Left kidney (tissue), 2 donors: ENCODE results near the gene ITGB6. TPM values are rescaled to one million over a fixed set of nuclear protein-coding genes. Genes with fewer than 3 reads are reported as not detected.

Source experiments
- DNase-seq: peaks from one replicate; pipeline ENCODE4 v3.0.0-alpha.2; 2013
- polyA plus RNA-seq: library from polyadenylated mRNA; unstranded; fragments of 120-200 nt; gene quantifications from one replicate; pipeline ENCODE4 v1.2.1, GENCODE V29; 2013; ENCODE audit not compliant: insufficient read length

ITGB6 gene
- polyA plus RNA-seq, 1 donor: 16.7 TPM

DNA sequence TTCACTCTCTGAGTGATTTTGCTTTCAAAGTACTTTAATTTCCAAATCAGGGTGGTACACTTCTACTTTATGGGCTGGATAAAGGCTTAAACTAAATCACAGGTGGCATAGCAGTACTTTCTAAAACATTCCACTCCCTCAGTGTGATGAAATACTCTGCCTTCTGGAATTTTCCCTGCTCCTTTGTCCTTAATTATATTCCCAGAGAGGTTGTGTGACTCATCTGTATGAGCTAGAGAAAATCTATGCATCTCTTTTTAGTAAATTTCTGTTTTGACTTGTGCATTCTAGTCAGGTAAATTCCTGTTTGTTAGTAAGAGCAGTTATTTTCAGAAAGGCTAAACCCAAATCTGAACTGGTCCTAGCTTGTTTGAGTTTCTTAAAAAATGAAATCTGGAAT is 108.7 kb downstream of the ITGB6 start:
- no peak for DNase-seq

DNA sequence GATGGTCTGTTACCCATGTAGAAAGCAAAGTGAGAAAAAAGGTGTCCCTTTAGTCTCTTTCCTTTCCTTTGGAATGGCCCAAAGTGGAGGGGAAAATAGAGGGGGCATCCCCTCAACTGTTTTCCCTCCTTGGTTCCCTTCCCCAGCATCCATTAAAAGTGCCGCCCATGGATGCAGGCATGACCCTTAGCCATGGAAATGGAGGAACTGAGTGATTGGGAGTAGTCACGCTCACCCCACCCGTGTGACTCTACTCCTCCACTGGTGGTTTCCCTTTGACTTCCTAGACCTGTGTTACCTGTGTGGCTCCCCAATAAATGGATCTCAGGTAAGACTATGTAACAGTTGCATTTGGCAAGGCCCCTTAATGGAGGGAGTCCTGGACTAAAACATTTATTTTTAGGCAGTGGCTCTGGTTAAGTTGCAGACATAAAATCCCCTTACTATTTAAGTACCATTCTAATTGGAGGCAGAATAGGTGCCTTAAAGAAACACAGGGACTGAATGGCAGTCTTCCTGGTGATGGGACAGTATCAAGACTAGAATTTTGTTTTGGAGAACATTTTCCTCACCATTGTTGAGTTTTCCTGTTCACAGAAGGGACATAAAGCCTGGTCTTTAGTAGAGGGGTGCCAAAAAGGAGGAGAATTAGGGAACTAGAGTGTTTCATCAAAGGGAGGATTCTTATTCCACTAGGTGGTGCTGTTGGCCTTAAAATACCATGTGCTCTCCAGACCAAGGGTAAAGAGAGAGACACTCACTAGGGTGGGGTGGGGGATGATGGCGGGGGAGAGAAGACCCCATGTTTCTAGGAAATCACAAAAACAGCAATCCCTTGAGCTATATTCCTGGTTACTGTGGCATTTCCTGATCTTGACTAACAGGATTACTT is 112.0 kb downstream of the ITGB6 start:
- DNase-seq: no peak

DNA sequence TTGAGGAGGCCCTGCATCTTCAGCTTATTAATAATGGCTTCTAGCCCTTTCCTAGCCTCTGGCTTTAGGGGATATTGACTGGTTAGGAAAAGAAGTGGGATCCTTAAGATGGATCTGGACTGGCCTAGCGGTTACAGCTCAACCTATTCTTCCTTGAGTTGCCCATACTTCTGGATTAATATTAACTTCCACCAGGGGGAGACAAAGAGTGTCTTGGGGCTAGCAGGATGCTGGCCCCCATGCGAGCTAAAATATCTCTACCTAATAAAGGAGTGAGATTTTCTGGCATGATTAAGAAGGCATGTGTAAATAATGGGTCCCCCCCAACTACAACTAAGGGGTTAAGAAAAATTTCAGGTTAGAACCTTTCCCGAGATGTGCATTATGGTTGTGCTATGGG is 114.4 kb downstream of the ITGB6 start:
- DNase-seq: no peak

DNA sequence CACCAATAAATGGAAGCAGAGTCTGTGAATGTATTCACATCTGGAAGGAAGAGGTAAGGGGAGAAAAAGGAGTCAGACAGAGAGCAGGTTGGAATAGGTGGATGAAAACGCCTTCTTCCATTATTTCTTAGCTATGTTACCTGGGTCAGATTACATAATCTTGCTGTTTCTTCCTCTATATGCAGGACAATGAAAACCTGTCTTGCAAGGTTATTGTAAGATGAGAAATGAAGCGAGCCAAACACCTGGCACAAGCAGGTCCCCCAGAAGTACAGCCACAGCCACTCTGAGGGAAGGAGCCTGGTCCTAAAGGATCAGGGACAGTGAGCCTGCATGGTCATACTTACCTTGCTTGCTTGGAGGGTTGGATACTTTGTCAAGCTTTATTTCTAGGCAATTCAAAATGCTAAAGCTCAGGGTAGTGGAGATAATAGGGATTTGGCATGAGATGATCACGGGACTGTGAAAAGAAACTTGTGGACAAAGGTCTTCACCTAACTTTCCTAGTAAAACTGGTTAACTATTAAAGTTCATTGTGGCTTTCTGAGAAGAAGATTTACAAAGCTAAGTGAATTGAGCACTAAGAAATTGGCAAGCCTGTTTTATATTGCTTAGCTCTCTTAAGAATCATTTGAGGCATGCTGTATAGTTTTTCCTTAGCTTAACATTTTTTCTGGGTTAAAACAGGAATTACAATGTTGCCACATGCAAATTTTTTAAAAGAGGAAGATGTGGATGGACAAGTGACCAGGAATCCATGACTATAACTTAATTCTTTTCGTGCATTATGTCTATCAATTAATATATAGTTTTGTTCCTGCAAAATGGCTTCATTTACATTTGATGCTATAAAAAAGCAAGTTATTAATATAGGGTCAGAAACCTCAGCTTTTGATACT is 121.9 kb downstream of the ITGB6 start:
- no peak for DNase-seq

DNA sequence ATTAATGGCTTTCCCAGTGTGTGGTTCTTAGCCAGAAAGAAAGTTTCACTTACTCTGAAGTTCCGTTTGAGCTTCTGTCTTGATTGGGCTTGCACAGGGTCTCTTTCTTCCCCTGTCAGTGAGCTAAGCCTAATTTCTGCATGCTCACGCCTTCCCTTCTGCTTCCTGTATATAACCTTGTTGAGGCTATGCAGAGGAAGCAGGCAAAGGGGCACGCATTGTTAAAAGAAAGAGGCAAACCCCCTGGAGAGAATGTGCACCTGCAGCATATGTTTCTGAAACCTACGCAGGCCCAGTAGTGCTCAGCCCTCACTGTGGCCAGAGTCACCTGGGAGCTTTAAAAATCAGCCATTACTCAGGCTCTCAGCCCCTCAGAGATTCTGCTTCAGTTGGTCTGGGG is 123.2 kb downstream of the ITGB6 start:
- DNase-seq: no peak

DNA sequence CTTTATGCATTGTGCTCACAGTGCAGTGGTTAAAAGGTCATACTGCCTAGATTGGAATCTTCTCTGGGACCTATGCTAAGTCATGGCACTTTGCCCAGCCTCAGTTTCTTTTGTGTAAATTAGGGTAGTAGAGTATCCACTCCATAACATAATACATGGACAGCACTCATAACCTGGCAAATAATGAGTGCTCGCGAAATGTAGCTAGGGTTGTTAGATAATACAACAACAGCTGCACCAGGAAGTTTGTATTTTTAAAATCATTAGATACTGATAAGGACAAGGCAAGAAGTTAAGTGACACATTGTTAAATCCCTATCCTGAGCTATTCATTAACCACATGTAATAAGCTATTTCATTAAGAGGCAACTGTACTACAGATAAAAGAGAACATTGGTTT is 123.8 kb downstream of the ITGB6 start:
- DNase-seq: no peak

DNA sequence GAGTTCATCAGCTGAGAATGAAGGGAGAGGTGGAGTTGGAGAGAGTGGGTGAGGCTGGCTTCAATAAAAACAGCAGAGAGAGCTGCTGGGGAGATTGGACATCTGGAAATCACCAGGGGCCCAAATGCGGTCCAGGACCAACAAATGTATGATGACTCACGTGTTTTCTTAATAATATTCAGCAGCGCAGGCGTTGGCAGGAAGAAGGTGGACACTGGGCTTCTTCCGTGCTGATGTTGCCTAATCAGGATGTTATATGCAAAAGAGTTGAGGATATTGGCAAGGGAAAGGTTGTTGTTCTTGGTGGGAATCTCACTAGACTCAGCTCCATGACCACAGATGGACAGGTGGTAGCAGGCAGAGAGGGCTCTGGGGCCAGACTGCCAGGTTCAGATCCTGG is 124.9 kb downstream of the ITGB6 start:
- DNase-seq: no peak

DNA sequence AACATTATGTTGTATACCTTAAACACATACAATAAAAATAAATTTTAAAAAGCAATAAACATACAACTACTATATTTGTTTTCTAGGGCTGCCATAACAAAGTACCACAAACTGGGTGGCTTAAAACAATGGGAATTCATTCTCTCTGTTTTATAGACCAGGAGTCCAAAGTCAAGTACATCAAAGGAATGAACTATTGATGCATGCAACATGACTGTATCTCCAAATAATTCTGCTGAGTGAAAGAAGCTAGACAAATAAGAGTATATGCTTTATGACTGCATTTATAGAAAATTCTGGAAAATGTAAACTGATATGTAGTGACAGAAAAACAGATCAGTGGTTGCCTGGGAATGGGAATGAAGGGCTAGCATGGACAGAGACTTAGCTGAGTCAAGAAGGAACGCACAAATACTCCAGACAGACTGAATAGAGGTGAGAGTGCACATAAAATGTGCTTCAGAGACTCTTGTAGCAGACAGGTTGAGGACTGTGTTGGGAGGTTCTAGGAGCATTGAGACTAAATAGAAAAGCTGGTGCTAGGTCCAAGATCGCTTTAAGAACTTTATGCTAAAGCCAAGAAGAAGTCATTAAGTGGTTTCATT is 126.7 kb downstream of the ITGB6 start:
- DNase-seq: no peak

DNA sequence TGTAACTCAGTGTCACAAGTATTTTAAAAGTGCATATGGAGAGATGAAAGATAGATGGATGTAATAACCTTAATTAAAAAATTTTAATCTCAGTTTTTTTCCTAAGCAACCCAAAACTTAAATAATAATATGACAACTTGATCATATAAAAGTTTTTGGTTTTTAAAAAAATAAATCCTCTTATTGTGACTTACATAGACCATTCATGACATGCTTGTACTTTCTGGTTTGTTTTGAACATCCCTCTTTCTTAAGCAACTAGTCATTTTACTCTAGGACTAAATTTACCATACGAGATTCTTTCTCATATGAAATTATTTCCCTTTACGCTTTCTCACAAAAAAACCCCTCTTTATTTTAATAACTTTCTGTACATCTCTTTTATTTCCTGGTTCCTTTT is 131.2 kb downstream of the ITGB6 start:
- no peak for DNase-seq

DNA sequence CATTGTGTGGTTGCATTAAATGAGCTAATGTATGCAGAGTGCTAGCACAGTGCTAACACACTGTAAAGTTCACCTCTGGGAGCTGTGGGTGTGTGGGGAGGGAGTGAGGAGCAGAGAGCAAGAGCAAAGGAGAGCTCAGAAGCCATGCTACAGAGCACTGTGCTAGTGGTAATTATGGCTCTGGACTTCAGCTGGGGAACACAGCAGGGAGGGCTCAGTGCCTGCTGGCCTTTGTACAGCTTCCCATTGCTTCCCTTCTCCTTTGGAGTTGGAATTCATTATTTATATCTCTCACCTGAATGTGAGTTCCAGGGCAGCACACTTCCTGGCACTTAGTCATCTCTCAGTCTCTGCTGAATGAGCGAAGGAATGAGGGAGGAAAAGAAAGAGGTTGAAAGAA is 135.2 kb downstream of the ITGB6 start:
- DNase-seq: no peak

DNA sequence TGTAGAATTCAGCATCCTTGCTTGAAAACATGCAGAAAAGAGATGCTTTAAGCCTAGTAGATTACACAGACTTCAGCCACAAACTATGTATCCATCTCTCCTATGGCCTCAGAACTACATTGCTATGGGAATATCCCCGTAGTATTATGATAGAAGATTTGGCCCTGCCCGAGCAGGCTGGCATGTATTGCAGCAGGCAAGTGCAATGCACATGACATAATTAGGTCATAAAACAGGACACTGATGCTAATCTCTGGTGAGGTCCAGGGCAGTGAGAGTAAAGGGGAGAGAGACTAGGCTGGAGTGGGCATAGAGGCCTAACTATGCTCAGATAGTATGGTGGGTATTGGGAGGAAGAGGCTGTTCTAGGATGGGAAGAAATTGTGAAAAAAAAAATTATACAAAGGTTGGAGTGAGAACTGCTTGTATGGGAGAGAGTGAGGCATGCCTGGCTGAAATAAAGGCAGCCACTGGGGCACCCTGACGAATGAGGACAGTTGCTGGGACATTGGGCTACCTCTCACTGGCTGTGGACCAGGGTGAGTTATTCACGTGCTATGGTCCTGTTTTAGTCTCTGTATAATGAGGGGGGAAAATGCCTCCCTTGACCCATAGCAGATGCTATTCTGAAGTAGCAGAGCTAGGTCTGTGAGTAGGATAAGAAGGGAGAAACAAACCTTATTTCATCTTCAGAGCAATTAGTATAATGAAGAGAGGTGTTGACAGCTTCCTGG is 136.0 kb downstream of the ITGB6 start:
- no peak for DNase-seq

DNA sequence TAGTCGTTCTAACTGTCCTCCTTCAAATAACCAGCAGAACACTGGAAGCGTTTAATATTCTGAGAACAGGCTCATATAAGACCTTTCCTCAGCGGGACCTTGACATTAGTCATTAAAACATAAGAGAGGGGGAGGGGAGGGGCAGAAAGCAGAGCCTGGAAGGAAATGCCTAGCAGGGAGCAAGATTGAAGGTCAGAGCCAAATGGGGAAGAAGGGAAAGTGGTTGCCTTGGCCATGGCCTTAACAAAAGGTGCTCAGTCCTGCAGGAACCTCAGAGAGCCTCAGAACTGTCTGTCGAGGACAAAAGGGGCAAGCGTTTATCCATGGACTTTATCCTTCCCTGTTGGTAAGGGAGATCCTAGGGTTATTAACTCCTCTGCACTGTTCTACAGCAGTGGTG is 136.8 kb downstream of the ITGB6 start:
- peak; percentile 3 for DNase-seq

DNA sequence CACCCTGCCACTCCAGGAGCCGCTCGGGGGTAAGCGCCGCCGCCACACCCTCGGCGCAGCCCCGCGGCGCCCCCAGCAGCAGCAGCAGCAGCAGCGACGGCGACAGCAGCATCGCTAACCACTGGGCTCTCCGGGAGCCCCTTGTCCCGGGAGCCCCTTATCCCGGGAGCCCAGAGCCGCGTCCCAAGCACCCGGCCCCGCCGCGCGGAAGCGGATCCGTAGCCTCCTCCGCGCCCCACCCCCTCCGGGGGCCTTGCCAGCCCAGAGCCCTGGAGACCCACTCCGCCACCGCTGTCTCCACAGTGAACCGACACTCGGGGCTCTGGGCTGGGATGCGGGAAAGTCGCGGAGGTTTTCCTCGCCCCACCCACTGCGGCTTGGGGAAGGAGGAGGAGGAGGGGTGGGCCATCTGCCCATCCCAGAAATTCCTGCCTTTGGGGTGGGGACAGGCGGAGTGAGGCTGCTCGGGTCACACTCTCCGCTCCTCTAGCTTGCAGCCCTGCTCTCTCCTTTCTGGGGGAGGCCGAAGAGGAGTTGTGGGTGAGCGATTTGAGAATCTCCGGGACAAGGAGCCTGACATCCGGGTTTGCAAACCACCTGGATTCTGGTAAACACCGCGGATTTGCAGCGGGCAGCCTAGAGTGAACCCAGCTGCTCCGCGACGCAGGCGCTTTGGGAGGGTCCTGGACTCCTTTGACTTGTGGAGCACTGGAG is 137.6 kb downstream of the ITGB6 start, which contains the start of gene PLA2R1:
Gene PLA2R1 (minus strand): TSS at position 324 of the 714 bp plus-strand sequence. CDS start 212 bp downstream, at position 112.
- peak; percentile 60 for DNase-seq

DNA sequence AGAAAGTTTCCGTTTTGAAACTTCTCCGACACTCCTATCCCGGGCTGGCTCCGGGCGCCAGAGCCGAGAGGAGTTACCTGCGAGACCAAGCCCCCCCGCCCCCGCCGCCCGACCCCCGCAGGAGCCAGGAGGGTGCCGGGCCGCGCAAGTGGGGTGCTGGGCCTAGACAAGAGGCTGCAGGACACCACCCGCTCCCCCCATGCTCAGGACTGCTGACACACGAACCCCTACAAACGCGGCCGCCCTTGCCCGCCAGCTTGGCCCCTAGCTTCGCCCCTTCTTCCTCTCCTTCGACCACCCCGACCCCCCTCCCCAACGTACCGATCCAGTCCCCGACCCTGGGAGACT is 138.2 kb downstream of the ITGB6 start:
- no peak for DNase-seq

DNA sequence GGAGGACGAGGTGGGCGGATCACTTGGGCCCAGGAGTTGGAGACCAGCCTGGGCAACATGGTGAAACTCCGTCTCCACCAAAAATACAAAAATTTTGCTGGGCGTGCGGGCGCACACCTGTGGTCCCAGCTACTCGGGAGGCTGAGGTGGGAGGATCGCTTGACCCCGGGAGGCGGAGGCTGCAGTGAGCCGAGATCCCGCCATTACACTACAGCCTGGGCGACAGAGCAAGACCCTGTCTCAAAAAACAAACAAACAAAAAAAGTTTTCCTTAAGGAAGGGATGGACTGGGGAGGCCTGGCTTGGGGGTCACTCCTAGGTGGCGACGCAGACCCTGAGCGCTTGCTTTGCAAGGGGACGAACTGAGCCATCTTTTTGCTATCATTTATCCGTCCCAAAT is 138.5 kb downstream of the ITGB6 start:
- DNase-seq: no peak

DNA sequence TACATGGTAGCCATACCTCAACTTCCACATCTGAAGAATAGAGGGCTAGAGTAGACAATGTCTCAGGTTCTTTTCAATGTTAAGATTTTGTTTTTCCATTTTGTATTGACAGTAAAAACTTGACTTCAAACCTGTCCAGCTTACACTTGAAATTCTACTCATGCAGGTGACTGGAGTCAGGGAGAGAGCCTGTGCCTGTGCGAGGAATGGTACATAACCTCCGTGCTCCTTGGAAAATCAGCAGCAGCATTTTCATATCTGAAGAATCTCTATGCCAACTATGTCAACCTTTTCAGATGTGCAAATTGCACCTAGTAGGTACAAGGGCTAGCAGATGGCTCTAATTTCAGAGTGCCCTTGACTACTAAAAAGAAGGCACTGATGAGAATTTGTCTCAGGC is 139.8 kb downstream of the ITGB6 start:
- no peak for DNase-seq

DNA sequence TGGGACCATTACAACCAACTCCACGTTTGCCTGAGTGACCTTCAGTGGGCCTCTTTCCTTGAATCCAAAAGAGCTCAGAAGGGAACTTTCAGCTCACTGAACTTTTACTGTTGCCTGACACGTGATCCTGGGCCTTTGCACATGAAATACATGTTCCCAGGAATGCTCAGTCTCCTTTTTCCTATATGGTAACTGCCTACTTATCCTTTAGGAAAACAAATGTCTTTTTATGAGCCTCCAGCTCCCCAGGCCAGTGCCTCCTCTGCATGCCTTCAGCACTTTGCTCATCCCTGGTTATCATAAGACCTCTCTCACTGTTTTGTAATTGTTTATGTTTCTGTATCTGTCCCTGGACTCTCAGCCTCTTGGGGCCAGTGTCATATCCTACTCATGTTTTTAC is 142.7 kb downstream of the ITGB6 start:
- DNase-seq: no peak

DNA sequence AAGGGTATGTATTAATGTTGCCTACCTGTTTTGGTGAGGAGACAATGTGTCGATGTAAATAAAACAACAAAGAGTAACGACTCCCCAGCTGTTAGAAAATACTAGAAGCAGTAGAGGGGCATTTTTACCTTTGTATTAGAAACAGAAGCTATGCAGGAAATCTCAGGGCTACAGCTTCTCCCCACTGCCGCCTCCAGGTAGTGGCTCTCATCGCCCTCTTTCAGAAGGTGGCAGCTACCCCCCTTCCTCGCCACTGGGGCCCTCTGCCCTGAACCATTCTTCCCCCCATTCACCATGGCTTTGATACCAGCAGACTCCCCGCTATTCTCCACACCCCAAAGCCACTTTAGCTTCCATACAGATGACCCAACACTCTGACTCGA is 144.4 kb downstream of the ITGB6 start:
- DNase-seq: no peak

DNA sequence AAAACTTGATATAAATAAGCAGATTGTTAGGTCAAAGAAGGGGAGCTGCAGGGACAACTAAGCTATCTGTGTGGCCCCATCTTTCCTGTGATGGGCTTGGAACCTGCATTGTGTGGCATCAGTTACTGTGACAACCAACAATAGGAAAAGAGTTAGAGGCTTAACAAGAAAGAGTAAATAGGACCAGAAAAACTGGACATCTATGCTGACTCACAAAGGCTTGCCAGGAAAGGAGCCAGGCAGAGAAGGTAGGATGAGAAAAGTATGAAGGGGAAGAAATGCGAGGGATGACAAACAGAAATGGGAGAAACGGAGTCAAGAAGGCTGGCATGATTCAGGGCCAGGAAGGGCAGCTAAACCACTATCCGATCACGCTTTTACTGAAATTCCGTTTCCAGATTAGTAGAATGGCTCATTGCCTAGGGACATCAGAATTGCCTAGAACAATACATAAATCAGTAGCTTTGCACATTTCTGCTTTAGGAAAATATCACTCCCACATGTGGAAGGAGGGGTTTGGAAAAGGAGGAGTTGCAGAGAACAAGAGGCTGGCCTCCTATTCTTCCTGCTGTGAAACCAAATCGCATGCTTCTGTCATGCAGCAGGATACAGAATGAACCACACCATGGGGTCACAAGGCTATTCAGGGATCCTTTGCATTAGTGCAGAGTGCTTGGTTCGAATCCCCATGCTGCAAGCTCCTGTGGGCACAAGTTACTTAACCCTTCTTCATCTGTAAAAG is 144.9 kb downstream of the ITGB6 start:
- peak; percentile 40 for DNase-seq

DNA sequence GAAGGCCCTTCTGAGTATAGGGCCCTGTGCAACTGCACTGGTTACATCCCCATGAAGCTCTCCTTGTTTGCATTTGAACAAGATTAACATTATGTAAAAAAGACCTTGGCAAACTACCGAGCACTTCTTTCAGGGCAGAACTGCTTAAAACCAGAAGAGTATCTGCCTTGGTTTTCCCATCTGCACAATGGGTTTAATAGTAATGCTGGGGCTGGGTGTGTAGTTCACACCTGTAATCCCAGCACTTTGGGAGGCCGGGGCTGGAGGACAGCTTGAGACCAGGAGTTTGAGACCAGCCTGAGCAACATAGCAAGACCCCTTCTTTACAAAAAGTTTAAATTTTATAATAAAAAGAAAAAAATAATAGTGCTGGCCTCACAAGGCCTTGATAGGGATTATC is 146.1 kb downstream of the ITGB6 start:
- DNase-seq: no peak

DNA sequence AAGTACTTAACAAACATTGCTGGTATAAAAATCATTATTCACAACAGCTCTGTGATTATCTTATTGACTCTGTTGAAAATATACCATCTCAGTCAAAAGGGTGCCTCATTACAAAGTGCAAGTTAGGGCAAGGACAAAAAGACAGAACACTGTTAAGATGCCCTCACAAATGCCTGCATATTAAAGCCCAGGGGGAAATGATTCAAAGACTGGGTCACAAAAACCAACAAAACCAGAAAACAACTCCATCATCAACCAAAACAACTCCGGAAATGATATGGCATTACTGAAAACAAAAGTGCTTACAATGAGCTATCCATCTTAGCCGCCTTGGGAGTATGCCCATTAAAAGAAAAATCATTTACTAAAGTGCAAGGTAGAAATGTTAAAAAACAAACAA is 147.5 kb downstream of the ITGB6 start:
- DNase-seq: no peak
